Mesenchymal stem cell (in vitro differentiated cells and primary cell): ENCODE results near the gene ANKRD55.

Source experiments
- DNase-seq: peaks from one replicate; pipeline ENCODE4 v3.0.0-alpha.2; 2013
- H2AFZ ChIP-seq: one replicate; pipeline ENCODE4 v1.6.1; 2013; ENCODE audit warnings: low read depth, mild to moderate bottlenecking, control low read depth, inconsistent platforms, low read length, moderate library complexity
- H2AK5ac ChIP-seq: 2 replicates; pipeline ENCODE4 v1.6.1; 2013; ENCODE audit warnings: low read length, moderate library complexity, mild to moderate bottlenecking, inconsistent platforms; ENCODE audit not compliant: severe bottlenecking
- H2BK120ac ChIP-seq: one replicate; pipeline ENCODE4 v1.6.1; 2013; ENCODE audit warnings: low read depth, mild to moderate bottlenecking, inconsistent platforms, low read length, moderate library complexity
- H2BK12ac ChIP-seq, 2 experiments: one replicate each; pipeline ENCODE4 v1.6.1; 2013; ENCODE audit warnings: inconsistent platforms in 2 of 2, low read length in 2 of 2, mild to moderate bottlenecking in 2 of 2, moderate library complexity in 2 of 2, control low read depth in 1 of 2
- H2BK15ac ChIP-seq: one replicate; pipeline ENCODE4 v1.6.1; 2013; ENCODE audit warnings: mild to moderate bottlenecking, low read depth, inconsistent platforms; ENCODE audit not compliant: poor library complexity, severe bottlenecking
- H2BK5ac ChIP-seq: 2 replicates; pipeline ENCODE4 v1.6.1; 2013; ENCODE audit warnings: low read depth, mild to moderate bottlenecking, low read length, control low read depth, inconsistent platforms; ENCODE audit not compliant: poor library complexity, severe bottlenecking
- H3K14ac ChIP-seq, 2 experiments: one replicate each; pipeline ENCODE4 v1.6.1; 2013; ENCODE audit warnings: inconsistent platforms in 2 of 2, low read length in 2 of 2, control low read depth in 1 of 2, mild to moderate bottlenecking in 1 of 2, moderate library complexity in 1 of 2
- H3K18ac ChIP-seq, 2 experiments: one replicate each; pipeline ENCODE4 v1.6.1; 2013; ENCODE audit warnings: inconsistent platforms in 2 of 2, low read length in 2 of 2, control low read depth in 1 of 2, low read depth in 1 of 2, mild to moderate bottlenecking in 1 of 2
- H3K23ac ChIP-seq, 2 experiments: one replicate each; pipeline ENCODE4 v1.6.1; 2013; ENCODE audit warnings: inconsistent platforms in 2 of 2, low read length in 2 of 2, mild to moderate bottlenecking in 2 of 2, moderate library complexity in 2 of 2, control low read depth in 1 of 2
- H3K27ac ChIP-seq: 2 replicates; pipeline ENCODE4 v1.5.1; 2013; ENCODE audit warnings: mild to moderate bottlenecking, moderate library complexity, low read length, control low read depth, inconsistent platforms; ENCODE audit not compliant: poor library complexity, severe bottlenecking
- H3K27me3 ChIP-seq, 2 experiments: 2 replicates each; pipeline versions ENCODE4 v1.6.1 to v1.7.0; 2013; ENCODE audit warnings: low read length in 2 of 2, mild to moderate bottlenecking in 2 of 2, moderate library complexity in 2 of 2, control low read depth in 1 of 2, inconsistent platforms in 1 of 2; ENCODE audit not compliant: control insufficient read depth in 1 of 2, insufficient read depth in 1 of 2
- H3K36me3 ChIP-seq, 2 experiments: 2 replicates each; pipeline versions ENCODE4 v1.6.1 to v1.7.0; 2013; ENCODE audit warnings: low read length in 2 of 2, control low read depth in 1 of 2, inconsistent platforms in 1 of 2, low read depth in 1 of 2, mild to moderate bottlenecking in 1 of 2; ENCODE audit not compliant: insufficient read depth in 2 of 2, control insufficient read depth in 1 of 2
- H3K4ac ChIP-seq, 2 experiments: one replicate each; pipeline ENCODE4 v1.6.1; 2013; ENCODE audit warnings: inconsistent platforms in 2 of 2, low read length in 2 of 2, mild to moderate bottlenecking in 2 of 2, moderate library complexity in 2 of 2, control low read depth in 1 of 2, low read depth in 1 of 2
- H3K4me1 ChIP-seq: 2 replicates; pipeline ENCODE4 v1.6.1; 2013; ENCODE audit warnings: low read depth, low read length, control low read depth; ENCODE audit not compliant: control insufficient read depth, insufficient read depth
- H3K4me2 ChIP-seq: 2 replicates; pipeline ENCODE4 v1.6.1; 2013; ENCODE audit warnings: low read length, mild to moderate bottlenecking, inconsistent platforms; ENCODE audit not compliant: poor library complexity, severe bottlenecking
- H3K4me3 ChIP-seq, 2 experiments: 2 replicates each; pipeline versions ENCODE4 v1.5.1 to v1.7.0; 2013; ENCODE audit warnings: low read length in 2 of 2, mild to moderate bottlenecking in 2 of 2, control low read depth in 1 of 2, low read depth in 1 of 2; ENCODE audit not compliant: insufficient read depth in 1 of 2
- H3K79me1 ChIP-seq: replicated peaks from 2 replicates; pipeline ENCODE4 v1.6.1; 2013; ENCODE audit warnings: mild to moderate bottlenecking, control low read depth, low read length, inconsistent platforms; ENCODE audit not compliant: poor library complexity, severe bottlenecking
- H3K9ac ChIP-seq: 2 replicates; pipeline ENCODE4 v1.7.0; 2013; ENCODE audit warnings: mild to moderate bottlenecking, low read length, moderate library complexity
- H3K9me3 ChIP-seq: 2 replicates; pipeline ENCODE4 v1.7.0; 2013; ENCODE audit warnings: mild to moderate bottlenecking, low read length; ENCODE audit not compliant: control insufficient read depth
- H4K8ac ChIP-seq: one replicate; pipeline ENCODE4 v1.6.1; 2013; ENCODE audit warnings: inconsistent platforms, mild to moderate bottlenecking, low read length, moderate library complexity
- H4K91ac ChIP-seq: one replicate; pipeline ENCODE4 v1.6.1; 2013; ENCODE audit warnings: mild to moderate bottlenecking, low read length, inconsistent platforms
- WGBS: methylation state at CpG from one replicate; pipeline ENCODE4 v1.1.7; 2013; ENCODE audit warnings: mixed read lengths; 5-methylcytosine and 5-hydroxymethylcytosine counted together

Gene ANKRD55

DNA sequence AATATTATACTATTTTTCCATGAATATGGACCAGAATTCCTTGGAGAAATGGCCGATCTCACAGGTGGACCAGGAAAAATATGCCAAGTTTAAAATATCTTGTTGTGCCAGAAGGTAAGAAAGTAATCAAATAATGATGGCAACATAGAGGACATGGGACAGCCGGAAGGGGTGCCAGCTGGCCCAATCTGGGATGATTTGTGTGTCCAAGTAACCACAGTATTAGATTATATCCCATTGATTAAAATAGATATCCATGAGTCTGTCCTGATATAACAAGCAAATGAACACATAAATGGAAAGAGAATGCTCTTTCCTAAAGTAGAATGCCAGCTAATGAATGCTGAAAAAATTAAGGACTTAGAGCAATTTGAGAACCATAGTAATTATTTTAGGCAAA, 39.6 kb upstream of the ANKRD55 start:
- H2BK15ac ChIP-seq, result no peak overlapping the region
- no peak overlapping the region for H3K4me3 ChIP-seq
- H4K91ac ChIP-seq, result no peak overlapping the region
- H3K27ac ChIP-seq, result no peak overlapping the region
- H3K9me3 ChIP-seq, result no peaks in the 10 kb centered on the region
- no peak overlapping the region for H2AFZ ChIP-seq
- H3K18ac ChIP-seq, result no peak overlapping the region
- WGBS, result 100% methylated on average over 1 of the region's 2 CpGs
- peaks cover 10% of the 10 kb centered on the region for H3K4me1 ChIP-seq
- no peak overlapping the region for H3K4ac ChIP-seq
- no peak overlapping the region for H2BK5ac ChIP-seq
- H3K14ac ChIP-seq, result no peak overlapping the region
- H3K36me3 ChIP-seq, result no peaks in the 10 kb centered on the region
- no peak for DNase-seq
- H3K4me2 ChIP-seq, result no peak overlapping the region
- H3K9ac ChIP-seq, result no peak overlapping the region
- no peaks in the 10 kb centered on the region for H3K27me3 ChIP-seq
- H2BK120ac ChIP-seq, result no peak overlapping the region
- H3K23ac ChIP-seq, result no peak overlapping the region
- no peaks in the 10 kb centered on the region for H3K79me1 ChIP-seq
- H2AK5ac ChIP-seq, result no peak overlapping the region
- no peak overlapping the region for H4K8ac ChIP-seq
- no peak overlapping the region for H2BK12ac ChIP-seq

DNA sequence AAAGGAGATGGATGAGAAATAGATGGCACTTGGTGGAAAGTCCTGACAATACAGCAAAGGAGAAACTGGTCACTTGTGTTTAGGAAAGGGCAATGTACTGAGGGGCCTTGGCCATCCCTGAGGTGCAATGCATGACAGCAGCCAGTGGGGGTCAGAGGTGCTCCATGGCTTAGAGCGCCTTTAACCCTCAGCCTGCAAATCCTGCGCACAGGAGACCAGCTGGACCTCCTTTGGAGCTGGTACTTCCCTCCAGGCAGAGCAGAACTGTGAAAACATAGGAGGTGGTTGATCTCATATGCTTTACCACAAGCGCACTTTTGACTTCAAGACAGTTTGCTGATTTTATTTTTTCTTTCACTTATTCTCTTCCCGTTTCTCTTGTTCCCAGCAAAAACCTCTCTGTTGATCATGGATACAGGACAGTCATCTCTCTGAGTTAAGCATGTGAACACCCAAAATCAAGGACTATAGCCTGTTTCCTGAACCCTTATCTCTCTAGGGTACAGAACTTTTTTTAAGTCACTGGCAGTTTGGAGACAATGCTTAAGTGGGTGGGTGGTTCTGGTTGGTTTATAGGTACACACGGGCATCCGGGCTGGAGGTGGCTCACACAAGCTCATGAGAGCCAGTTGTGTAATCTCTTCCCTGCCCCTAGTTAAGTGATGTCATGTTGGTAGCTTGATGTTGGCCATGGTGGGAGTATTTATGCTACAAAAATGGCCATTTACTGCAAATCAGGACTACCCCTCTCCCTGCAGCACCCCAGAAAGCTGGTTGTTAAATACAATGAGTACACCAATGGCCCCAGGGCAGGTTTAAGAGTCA, 37.6 kb upstream of the ANKRD55 start:
- Histone ChIP-seq H3K23ac (no peak overlapping the region), H3K27me3 (no peaks in the 10 kb centered on the region), H2AFZ (no peak overlapping the region), H3K14ac (no peak overlapping the region), H3K36me3 (no peaks in the 10 kb centered on the region), H2BK15ac (no peak overlapping the region), H4K91ac (no peak overlapping the region), H3K4me2 (no peak overlapping the region), H3K27ac (peak overlapping the region; percentile 43), H3K4me1 (peaks cover 6% of the 10 kb centered on the region), H3K79me1 (no peaks in the 10 kb centered on the region), H2BK12ac (peak overlapping the region; percentile 15 to 95), H3K4me3 (no peak overlapping the region), H3K9ac (no peak overlapping the region), H3K9me3 (no peaks in the 10 kb centered on the region), H2BK120ac (no peak overlapping the region), H3K18ac (peak overlapping the region in 1 of 2 experiments; percentile 61), H2AK5ac (peak overlapping the region; percentile 37), H4K8ac (peak overlapping the region; percentile 13), H3K4ac (peak overlapping the region in 1 of 2 experiments; percentile 63), H2BK5ac (peak overlapping the region; percentile 21)
- 28% methylated on average over 6 of the region's 6 CpGs for WGBS
- DNase-seq, result peak; percentile 92

DNA sequence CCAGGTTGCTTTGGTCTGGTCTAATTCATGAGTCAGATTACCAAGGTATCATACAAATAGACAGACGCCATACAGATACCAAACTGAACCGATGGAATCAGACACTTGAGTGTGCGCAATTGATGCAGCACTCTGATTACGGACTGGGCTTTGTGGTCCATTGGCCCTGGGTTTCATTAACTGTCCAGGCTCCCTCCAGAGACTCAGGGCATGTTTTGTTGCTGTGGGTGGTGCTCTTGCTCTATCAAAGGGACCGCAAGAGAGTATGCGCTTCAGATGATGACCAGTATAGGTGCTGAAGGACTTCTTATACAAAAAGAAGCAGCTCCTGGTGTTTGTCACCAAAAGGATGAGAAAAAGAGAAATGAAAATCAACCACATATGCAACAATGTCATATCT, 36.9 kb upstream of the ANKRD55 start:
- peak overlapping the region; percentile 76 for H2BK120ac ChIP-seq
- H2BK15ac ChIP-seq, result no peak overlapping the region
- H3K27me3 ChIP-seq, result no peaks in the 10 kb centered on the region
- peak overlapping the region; percentile 16 to 52 for H3K18ac ChIP-seq
- no peak overlapping the region for H2BK5ac ChIP-seq
- no peaks in the 10 kb centered on the region for H3K36me3 ChIP-seq
- H3K27ac ChIP-seq, result no peak overlapping the region
- H2BK12ac ChIP-seq, result peak overlapping the region; percentile 90 to 99
- peaks cover 6% of the 10 kb centered on the region for H3K4me1 ChIP-seq
- H3K4ac ChIP-seq, result no peak overlapping the region
- no peak overlapping the region for H3K4me3 ChIP-seq
- H3K23ac ChIP-seq, result no peak overlapping the region
- H3K14ac ChIP-seq, result no peak overlapping the region
- peak overlapping the region; percentile 73 for H4K91ac ChIP-seq
- no peak overlapping the region for H2AFZ ChIP-seq
- no peaks in the 10 kb centered on the region for H3K79me1 ChIP-seq
- H4K8ac ChIP-seq, result peak overlapping the region; percentile 55
- peak; percentile 33 for DNase-seq
- no peak overlapping the region for H3K4me2 ChIP-seq
- WGBS, result 87% methylated on average over 5 of the region's 6 CpGs
- peak overlapping the region; percentile 40 for H2AK5ac ChIP-seq
- no peaks in the 10 kb centered on the region for H3K9me3 ChIP-seq
- H3K9ac ChIP-seq, result no peak overlapping the region

GRCh38 chr5:56269216-56269927, 36.2 kb upstream of the ANKRD55 start:
- H3K79me1 ChIP-seq, result no peaks in the 10 kb centered on the region
- no peak overlapping the region for H3K14ac ChIP-seq
- no peak overlapping the region for H2BK12ac ChIP-seq
- H3K36me3 ChIP-seq, result no peaks in the 10 kb centered on the region
- H3K18ac ChIP-seq, result no peak overlapping the region
- H3K4me2 ChIP-seq, result no peak overlapping the region
- H2AK5ac ChIP-seq, result no peak overlapping the region
- peaks cover 6% of the 10 kb centered on the region for H3K4me1 ChIP-seq
- H2BK120ac ChIP-seq, result no peak overlapping the region
- H3K9me3 ChIP-seq, result no peaks in the 10 kb centered on the region
- H3K23ac ChIP-seq, result no peak overlapping the region
- no peak overlapping the region for H2AFZ ChIP-seq
- H3K9ac ChIP-seq, result peak overlapping the region; percentile 44
- H4K91ac ChIP-seq, result no peak overlapping the region
- H3K27ac ChIP-seq, result no peak overlapping the region
- no peak overlapping the region for H3K4me3 ChIP-seq
- WGBS, result 65% methylated on average over 6 of the region's 6 CpGs
- H3K4ac ChIP-seq, result no peak overlapping the region
- H2BK5ac ChIP-seq, result no peak overlapping the region
- H4K8ac ChIP-seq, result no peak overlapping the region
- H2BK15ac ChIP-seq, result no peak overlapping the region
- DNase-seq, result peak; percentile 92
- H3K27me3 ChIP-seq, result no peaks in the 10 kb centered on the region
